DMS153 (cell line): ENCODE results near the gene CAPN14.

Experiments used
- DNase-seq: peaks from one replicate; lab custom pipeline; 2025; lab: John Stamatoyannopoulos, UW

CAPN14 gene

DNA sequence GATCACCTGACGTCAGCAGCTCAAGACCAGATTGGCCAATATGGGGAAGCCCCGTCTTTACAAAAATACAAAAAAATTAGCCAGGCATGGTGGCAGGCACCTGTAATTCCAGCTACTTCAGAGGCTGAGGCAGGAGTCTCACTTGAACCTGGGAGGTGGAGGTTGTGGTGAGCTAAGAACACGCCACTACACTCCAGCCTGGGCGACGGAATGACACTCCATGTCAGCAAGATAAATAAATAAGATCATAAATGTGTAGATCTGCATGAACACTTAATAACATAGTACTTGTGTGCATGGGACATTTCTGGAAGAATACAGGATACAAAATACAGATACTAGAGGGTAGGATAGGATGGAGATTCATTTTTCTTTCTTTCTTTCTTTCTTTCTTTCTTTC, 25.7 kb upstream of the CAPN14 start:
- no peak for DNase-seq

DNA sequence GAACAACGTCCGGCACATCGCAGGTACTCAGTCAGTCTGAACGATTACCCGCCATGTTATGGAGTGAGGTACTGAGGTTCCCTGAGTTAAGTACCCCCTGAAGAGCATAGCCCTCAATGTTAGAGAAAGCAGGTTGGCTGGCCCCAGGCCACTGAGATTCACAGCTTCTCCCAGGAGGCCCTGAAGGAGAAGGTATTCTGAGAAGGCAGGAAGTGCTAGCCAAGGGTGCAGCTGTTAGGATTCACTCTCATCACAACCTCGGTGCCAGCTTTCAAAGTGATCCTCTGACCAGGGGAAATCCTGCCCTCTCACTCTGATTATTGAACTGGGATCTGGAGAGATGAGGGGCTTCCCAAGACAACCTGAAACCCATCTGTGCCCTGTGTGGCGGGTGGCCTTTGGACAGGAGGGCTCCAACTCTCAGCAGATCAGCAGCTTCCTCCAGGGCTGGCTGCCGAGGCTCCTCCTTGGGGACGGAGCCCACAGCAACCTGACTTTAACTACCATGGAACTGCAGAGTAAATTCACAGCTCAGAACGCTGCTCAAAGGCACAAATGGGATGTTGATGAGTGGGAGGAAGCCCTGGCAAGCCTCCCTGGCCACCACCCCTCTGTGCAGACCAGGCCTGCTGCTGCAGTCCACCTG, 24.4 kb upstream of the CAPN14 start:
- DNase-seq: no peak

DNA sequence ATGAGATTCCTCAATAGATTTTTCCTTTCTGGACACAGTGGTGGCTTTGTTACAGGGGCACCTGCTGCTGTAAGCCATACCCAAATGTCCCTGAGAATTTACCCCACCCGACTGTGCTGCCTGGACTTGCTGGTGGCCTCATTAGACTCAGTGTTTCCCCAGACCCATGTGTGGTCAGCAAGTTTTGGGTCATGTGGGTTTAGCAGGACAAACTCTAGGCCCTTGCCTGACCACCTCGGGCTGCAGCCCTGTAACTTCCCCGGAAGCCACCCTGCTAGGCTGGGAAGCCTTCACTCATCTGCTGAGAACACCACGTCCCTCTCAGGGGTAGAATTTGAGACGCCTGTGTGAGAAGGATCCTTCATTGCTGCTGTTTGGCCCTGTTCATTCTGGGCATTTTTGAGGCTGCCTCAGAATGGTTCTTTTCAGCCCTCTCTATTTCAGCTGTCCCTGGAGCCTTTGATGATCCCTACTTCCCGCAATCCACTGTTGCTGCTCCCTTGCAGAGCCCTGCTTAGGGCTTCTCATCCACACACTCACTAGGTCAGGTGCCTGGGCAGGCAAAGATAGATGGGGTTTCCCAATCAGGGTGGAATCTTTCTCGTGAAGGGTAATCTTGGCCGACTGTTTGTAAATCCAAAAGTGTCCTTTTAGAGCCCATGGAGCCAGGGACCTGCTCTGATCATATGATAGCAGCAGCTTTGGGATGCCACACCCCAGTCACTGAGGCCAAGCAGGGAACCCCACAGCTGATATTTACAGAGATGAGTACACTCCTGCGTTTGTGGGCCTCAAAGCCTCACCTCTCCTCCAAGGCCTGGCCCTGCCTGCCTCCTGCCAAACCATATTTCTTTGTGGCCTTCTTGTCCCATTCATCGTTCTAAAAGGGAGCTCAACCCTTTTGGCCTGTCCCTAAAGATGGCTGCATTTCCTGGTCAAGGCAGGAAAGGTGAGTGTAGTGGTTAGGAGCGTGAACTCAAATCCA, 23.4 kb upstream of the CAPN14 start:
- DNase-seq: no peak

DNA sequence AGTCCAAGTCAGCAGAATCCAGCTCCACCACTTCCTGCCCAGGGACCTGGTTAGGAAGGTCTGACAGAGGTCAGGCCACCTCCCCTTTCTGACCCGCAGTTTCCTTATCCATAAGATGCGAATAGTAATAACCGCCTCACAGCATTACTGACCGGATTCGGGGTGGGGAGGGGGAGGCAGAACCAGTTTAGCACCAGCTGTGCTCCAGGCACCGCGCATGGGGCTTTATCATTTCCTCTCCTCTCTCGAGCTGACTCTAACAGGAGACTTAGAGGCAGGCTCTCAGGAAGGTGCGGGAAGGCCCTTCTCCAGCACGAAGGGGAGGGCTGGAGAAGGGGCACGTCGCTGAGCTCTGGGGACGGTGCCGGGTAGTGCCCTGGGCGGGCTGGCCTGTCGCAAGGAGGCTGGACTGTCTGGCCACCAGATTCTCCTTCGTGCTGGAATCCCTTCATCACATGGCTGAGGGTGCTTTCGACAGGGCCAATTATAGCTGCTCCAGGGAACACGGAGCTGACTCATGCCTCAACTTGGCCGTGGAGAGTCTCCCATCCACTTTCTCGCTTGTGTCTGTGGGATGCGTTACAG, 22.4 kb upstream of the CAPN14 start:
- no peak for DNase-seq

DNA sequence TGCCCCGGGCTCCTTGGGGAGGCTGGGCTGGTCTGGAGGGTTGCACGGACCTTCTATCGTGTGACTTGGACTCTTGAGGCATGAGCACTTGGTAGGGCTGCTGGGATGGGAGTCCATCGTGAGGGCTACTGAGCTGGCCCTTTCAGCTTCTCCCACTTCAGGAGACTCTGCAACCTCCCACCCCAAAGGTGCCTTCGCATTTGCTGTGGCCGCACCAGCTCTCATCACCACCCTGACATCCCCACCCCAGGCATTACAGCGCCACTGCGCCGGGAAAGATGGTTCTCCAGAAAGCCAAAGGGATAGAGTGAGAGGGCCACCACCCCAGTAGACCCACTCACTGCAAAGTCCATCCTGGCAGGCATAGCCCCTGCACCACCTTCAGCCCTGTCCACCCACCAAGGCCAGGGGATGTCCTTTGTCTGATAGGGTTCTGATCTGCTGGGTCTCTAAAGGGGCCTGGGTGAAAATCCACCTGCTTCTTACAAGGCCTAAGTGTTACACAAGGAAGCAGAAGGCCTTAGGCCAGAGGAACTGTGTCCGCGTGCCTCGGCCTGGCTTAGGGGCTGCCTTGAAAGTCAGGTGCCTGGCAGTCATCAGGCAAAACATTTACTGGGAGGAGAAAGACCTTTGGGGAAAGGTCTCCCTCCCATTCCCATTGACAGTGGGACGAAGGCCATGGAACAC, 21.7 kb upstream of the CAPN14 start:
- DNase-seq: no peak

DNA sequence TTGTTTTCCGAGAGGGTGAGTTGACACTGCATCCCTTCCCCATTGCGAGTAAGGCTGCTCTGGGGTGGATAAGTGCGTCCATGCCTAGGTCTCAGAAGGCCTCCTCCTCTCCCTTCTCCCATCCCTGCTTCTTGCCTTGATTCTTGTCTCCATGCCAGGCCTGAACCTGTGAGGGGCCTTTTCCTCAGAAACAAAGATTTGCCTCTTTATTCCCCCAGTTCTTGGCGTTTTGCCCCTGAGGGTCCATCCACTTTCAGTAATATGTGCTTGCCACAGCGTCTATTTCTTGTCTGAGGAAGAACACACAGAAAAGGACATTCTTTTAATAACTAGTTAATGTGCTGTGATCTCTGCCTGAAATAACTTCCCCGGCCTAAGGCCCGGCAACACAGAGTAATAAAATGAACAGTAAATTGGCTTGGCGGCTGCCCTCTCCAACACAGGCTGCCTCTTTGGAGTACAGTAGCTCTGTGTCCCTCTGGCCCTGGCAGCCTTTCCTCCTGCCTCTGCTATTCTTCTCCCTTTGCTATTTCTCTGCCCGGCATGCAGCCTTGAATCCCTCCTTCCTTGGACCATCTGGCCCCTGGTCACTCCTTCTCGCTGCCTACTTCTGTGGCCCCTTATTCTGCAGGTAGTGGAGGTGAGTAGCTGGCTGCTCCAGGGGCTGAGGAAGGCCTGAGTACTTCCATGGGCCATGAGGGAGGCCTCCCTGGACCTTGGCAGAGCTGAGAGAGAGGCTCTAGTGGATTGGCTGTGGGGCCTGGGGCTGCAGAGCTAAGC, 21.0 kb upstream of the CAPN14 start:
- no peak for DNase-seq

DNA sequence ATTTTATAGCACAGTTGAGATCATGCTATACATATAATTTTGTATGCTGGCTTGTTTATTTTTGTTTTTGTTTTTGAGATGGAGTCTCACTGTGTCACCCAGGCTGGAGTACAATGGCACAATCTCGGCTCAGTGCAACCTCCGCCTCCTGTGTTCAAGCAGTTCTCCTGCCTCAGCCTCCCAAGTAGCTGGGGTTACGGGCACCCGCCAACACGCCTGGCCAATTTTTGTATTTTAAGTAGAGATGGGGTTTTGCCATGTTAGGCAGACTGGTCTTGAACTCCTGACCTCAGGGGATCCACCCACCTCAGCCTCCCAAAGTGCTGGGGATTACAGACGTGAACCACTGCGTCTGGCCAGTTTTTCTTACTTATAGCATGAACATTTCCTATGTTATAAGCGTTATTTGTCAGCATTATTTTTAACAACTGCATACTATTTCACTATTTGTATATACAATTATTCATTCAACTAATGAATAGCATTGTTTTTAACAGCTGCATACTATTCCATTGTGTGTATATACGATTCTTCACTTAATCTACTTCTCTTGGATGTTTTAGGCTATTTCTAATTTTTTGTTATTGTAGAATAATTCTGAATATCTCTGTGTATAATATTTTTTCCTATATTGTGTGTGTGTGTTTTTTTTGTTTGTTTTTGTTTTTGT, 20.2 kb upstream of the CAPN14 start:
- DNase-seq: no peak

DNA sequence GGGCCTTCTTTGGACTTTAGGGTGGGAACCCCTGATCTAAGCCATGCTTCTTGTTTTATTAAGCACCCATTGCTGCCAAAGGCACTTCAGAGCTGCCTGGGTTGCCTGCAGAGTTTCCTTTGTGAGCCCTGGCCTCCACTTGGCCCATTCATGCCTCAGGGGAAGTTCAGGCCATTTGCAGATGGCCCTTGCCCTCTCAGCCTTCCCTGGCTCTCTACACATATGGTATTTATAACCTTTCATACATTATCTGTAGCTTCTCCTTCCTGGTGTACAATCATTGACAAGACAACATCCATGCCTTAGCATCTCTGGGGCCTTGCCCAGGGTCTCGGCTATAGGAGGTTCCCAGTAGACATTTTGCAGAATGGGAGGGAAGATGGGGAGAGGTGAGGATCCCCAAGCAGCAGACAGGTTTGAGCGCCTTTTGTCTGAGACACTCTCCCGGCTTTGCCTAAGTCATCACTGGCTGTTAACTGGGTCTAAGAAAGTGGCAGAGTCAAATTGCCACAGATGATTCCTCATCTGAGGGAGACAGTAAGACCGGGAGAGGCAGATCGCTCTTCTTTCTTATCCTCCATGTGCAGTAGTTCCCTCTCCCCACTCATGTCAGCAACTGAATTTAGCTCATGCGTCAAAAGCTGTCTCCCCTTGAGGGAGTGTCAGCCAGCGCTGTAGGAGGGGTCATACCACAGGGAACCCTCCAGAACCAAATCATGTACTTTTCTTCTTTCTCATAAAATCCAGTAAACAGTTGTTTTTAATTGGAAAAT, 19.3 kb upstream of the CAPN14 start:
- no peak for DNase-seq

DNA sequence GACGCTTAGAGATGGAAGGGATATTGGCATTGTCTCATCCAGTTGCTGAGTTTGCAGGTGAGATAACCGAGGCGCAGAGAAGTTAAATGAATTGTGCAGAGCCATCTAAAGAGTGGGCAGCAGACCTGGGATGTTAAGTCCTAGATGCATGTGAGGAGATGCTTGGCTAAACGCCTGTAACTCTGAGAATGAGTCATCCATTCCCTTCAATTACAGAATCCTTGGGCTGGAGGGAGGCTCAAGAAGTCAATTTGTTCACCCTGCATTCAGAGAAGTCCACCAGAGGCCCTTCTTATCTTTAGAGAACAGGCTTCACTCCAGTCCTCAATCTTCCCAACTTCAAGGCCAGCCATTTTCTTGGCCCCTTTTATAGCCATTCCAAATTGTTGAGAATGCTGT, 18.2 kb upstream of the CAPN14 start:
- DNase-seq: no peak

DNA sequence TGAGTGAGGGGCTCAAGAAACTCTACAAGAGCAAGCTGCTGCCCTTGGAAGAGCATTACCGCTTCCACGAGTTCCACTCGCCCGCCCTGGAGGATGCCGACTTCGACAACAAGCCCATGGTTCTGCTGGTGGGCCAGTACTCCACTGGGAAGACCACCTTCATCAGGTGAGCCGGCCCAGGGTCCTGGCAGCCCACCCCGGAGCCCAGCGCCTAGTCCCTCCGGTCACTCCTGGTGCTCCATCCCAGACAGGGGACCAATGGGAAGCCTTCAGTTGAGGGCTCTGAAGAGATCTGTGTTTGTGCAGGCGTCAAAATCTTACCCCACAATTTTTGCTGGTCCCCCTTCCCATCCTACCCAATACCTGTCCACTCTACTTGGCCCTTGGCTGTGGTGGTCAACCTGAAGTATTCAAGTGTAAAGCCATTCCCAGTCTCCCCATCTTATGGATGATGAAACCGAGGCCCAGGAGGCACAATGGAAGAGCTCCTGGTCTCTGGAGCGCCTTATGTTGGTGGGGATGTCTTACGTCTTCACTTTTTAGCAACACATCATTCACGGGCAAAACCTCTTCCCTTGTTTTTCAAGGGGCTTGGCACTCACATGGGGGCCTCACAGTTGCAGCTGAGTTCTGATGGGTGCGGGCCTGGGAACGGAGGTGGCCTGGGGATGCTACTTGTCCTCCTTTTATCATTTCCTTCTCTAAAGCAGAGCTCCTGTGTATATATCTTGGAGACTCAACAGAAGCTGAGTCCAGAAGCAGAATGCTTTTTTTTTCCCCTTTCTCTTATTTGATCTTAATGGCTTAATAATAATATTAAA, 17.6 kb upstream of the CAPN14 start:
- no peak for DNase-seq

DNA sequence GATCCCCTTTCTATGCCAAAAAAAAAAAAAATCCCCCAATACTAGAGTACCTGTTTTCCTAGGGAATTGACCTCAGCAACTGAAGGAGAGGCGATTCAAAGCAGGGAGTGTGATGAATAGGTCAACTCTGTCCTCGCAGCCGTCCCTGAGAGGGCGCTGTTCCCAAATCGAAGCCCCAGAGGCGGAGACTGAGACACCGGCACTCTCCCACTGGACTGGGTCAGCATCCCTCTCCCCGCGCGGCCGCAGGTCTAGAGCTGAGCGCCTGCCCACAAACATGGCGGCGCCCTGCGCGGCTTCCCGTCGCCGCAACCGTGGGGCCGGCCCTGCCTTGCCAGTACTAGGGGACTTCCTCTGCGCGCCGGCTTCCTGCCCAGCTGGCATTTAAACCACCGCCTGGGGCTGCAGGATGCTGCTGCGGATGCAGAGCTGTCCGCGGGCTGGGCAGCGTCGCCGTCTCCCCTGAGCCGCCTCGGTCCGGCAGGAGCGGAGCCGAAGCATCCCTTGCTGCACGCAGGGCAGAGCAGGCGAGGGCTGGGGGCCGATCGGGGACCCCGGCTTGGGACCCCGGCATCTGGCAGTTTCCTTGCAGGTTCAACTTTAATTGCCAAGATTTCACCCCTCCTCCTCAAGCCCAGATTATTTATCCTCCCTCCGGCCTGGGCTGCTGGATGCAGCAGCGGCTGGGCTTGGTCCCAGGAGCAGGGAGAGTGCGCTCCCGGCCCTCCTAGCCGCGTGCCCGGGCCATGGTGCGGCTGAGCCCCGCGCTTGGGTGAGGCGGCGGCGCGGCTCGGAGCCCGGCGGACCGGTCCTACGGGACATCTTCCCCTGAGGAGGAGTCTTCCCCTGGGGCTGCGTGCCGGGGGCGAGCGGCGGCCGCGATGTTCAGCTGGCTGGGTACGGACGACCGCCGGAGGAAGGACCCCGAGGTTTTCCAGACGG, 16.7 kb upstream of the CAPN14 start, which contains the start of gene EHD3:
EHD3 (plus strand) TSS at position 412 of the 942 bp plus-strand sequence; CDS start at position 882, 470 bp downstream.
- peak; percentile 84 for DNase-seq

DNA sequence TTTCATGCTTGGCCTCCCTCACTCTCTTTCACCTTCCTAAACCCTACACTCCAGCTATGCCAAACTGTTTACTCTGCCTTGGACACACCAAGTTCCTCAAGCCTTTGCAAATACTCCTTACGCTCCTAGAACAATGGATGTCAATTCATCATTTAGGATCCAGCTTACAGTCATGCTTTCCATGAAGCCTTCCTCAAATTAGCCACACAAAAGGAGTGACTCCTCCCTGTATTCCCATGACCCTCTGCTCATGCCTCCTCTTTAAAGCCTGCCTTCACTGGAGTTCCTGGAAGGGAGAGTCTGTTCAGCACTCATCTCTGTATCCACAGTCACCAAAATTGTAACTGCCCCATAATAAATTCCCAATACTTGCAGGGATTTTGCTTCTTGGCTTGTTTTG, 15.9 kb upstream of the CAPN14 start:
- peak; percentile 60 for DNase-seq

DNA sequence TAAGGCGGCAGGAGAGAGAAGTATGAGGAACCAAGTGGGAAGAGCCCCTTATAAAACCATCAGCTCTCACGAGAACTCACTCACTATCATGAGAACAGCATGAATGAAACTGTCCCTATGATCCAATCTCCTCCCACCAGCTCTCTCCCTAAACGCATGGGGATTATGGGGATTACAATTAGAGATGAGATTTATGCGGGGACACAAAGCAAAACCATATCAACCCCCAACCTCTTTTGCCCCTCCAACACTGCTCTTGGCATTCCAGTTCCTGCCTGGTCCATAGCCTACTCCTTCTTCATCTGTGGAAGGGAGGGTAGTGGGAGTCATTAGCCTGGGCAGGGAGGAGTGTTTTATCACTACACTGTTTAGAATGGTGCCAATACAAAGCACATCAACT, 15.3 kb upstream of the CAPN14 start:
- no peak for DNase-seq

DNA sequence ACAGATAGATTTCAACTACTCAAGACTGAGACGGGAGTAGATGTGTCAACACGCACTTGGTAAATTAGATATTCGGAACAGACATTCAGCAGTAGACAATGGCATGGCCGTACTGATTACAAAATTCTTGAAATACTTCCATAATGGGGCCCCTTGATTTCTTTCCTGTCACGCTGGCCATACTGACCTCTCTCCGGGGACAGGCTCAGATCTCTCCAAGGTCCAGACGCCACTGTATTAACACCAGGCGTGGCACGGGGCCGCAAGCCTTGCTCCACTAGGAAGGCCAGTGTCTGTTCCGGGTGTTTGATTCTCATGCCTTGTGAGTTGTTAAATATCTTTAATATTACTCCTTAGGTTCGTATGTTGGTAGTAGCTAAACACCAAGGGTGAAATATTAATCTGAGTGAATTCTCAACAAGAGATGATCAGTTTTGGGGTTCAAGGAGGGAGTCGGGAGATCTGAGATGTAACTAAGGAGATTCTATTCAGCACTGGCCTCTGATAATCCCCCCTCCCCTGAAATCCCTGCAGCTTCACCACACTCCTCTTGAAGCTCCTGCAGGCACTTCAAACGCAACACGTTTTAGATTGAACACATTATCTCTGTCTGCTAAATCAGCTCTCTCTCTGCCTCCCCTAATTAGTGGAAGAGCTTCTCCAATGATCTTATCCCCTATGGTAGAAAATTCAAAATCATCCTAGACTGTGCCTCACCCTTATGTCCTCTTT, 14.4 kb upstream of the CAPN14 start:
- DNase-seq: no peak

DNA sequence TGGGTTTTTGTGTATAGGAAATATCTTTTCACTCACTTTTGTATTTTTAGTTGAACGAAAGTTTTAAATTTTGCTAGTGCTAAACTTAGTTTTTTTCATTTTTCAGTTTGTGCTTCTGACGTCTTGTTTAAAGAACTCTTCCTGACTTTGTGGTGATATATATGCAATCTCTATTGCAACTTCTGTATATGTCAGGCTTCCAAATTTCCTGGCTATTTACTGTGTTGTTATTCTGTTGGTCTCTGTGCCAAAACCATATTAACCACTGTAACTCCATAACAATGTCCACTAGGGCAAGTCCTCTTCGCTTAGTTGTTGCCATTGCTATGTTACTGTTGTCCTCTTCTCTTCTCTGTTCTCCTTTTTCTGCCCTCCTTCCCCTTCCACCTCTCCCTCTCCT, 13.4 kb upstream of the CAPN14 start:
- no peak for DNase-seq

DNA sequence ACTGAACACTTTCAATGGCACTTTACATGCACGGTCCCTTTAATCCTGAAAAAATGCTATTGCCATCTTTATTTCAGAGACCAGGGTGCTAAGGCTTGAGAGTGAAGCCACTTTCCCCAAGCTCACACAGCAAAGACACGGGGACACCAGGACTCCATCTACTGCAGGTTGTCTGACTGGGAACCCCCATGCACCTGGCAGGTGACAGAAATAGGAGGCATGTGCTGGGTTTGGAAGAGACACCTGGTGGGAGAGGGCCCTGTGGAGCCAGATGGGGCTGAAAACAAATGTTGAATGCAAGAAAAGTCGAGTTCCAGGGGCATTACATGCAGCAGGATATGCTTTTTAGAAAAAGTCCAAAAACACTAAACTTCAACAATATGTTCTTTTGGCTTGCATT, 11.4 kb upstream of the CAPN14 start:
- DNase-seq: no peak

DNA sequence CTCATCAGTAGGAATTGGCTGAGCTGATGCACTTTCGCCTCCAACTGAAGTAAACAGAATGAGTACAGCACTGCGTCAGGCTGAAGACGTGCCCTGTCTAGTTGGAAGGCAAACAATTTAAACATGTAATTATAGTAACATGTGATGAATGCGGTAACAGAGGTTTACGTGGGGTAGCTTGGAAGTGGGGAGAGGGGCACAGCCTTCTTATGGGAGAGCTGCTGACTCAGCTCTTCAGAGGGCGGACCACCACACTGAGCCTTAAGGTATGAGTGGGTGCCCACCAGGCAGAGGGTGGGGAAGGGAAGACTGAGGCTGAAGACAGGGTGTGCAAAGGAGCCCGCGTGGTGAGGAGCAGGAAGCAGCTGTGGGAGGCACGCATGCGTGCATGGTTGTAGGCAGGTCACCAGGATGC, 10.4 kb upstream of the CAPN14 start:
- DNase-seq: no peak
